IMR-90 (cell line): ENCODE data around the gene CHD6. TPM values are rescaled to one million over a fixed set of nuclear protein-coding genes. Genes with fewer than 3 reads are reported as not detected.

ENCODE experiments used
- ATAC-seq: fragments of 200-7000 bp; cut with Tn5 transposase; 2 replicates; pipeline ENCODE4 v1.9.1; 2020; ENCODE audit warnings: low read depth, mild to moderate bottlenecking, moderate library complexity
- BruUV-seq: library from RNA; stranded (reverse); fragments of 400-500 nt; replicated peaks from 2 replicates; lab custom pipeline; 2021; lab: Mats Ljungman, UMichigan
- CTCF ChIA-PET: fragments of 300-600 bp; formaldehyde crosslinking; extraction: SDS; loops from one replicate; lab custom pipeline; 2021; ENCODE audit warnings: antibody characterized with exemption; lab: Yijun Ruan, JAX
- POLR2A ChIA-PET: fragments of 300-600 bp; sonication (Branson Sonifier 250); formaldehyde crosslinking; loops from one replicate; lab custom pipeline; 2022; ENCODE audit warnings: antibody characterized with exemption; ENCODE audit not compliant: unreplicated experiment; lab: Charles Lee
- DNase-seq: peaks from one replicate; pipeline ENCODE4 v3.0.0; 2013
- H2AFZ ChIP-seq: replicated peaks from 2 replicates; pipeline ENCODE3; 2013; ENCODE audit warnings: low read length, mild to moderate bottlenecking; ENCODE audit not compliant: poor library complexity
- H2AK5ac ChIP-seq: 2 replicates; pipeline ENCODE4 v1.6.1; 2013; ENCODE audit warnings: low read depth, low read length, inconsistent platforms
- H2AK9ac ChIP-seq: replicated peaks from 2 replicates; pipeline ENCODE3; 2013; ENCODE audit warnings: mild to moderate bottlenecking, low read depth, low read length, moderate library complexity; ENCODE audit not compliant: poor library complexity
- H2BK120ac ChIP-seq: 2 replicates; pipeline ENCODE4 v1.6.1; 2013; ENCODE audit warnings: low read depth, low read length, inconsistent platforms
- H2BK15ac ChIP-seq: 3 replicates; pipeline ENCODE4 v1.6.1; 2013; ENCODE audit warnings: low read depth, low read length, inconsistent platforms
- H2BK20ac ChIP-seq: 2 replicates; pipeline ENCODE4 v1.6.1; 2013; ENCODE audit warnings: low read depth, mild to moderate bottlenecking, inconsistent platforms, low read length, moderate library complexity
- H2BK5ac ChIP-seq: 2 replicates; pipeline ENCODE4 v1.6.1; 2013; ENCODE audit warnings: mild to moderate bottlenecking, low read depth, low read length, inconsistent platforms; ENCODE audit not compliant: poor library complexity, severe bottlenecking
- H3K14ac ChIP-seq: replicated peaks from 2 replicates; pipeline ENCODE4 v1.6.1; 2013; ENCODE audit warnings: low read depth, low read length, inconsistent platforms
- H3K18ac ChIP-seq: 2 replicates; pipeline ENCODE4 v1.6.1; 2013; ENCODE audit warnings: low read depth, low read length, control low read depth
- H3K23ac ChIP-seq: 2 replicates; pipeline ENCODE4 v1.6.1; 2013; ENCODE audit warnings: low read depth, low read length, inconsistent platforms
- H3K27ac ChIP-seq: 2 replicates; pipeline ENCODE4 v1.5.1; 2013; ENCODE audit warnings: mild to moderate bottlenecking, control low read depth, low read length; ENCODE audit not compliant: insufficient read depth
- H3K27me3 ChIP-seq: 2 replicates; pipeline ENCODE4 v1.6.1; 2013; ENCODE audit warnings: low read length; ENCODE audit not compliant: control insufficient read depth, insufficient read depth
- H3K36me3 ChIP-seq: 2 replicates; pipeline ENCODE4 v1.6.1; 2013; ENCODE audit warnings: low read length, mixed read lengths; ENCODE audit not compliant: control insufficient read depth, insufficient read depth
- H3K4ac ChIP-seq: 2 replicates; pipeline ENCODE4 v1.6.1; 2013; ENCODE audit warnings: low read depth, low read length, inconsistent platforms
- H3K4me1 ChIP-seq: 2 replicates; pipeline ENCODE4 v1.6.1; 2013; ENCODE audit warnings: low read length, mixed read lengths; ENCODE audit not compliant: control insufficient read depth, insufficient read depth
- H3K4me2 ChIP-seq: 2 replicates; pipeline ENCODE4 v1.6.1; 2013; ENCODE audit warnings: low read depth, mild to moderate bottlenecking, control low read depth, low read length, moderate library complexity
- H3K4me3 ChIP-seq: 2 replicates; pipeline ENCODE4 v1.5.1; 2013; ENCODE audit warnings: low read depth, mild to moderate bottlenecking, control low read depth, low read length, moderate library complexity; ENCODE audit not compliant: insufficient read depth
- H3K56ac ChIP-seq: 2 replicates; pipeline ENCODE4 v1.6.1; 2013; ENCODE audit warnings: low read length, inconsistent platforms; ENCODE audit not compliant: insufficient read depth; ENCODE audit errors: extremely low read depth
- H3K79me1 ChIP-seq, 2 experiments: 2 replicates each; pipeline ENCODE4 v1.6.1; 2013; ENCODE audit warnings: low read length in 2 of 2, inconsistent platforms in 1 of 2, low read depth in 1 of 2
- H3K9ac ChIP-seq: 2 replicates; pipeline ENCODE4 v1.6.1; 2013; ENCODE audit warnings: low read depth, low read length, control low read depth
- H3K9me1 ChIP-seq: 2 replicates; pipeline ENCODE4 v1.6.1; 2013; ENCODE audit warnings: low read length, inconsistent platforms; ENCODE audit not compliant: insufficient read depth
- H3K9me3 ChIP-seq: 2 replicates; pipeline ENCODE4 v1.6.1; 2013; ENCODE audit warnings: low read length; ENCODE audit not compliant: control insufficient read depth, insufficient read depth
- H4K20me1 ChIP-seq: 2 replicates; pipeline ENCODE4 v1.6.1; 2013; ENCODE audit warnings: low read length, inconsistent platforms; ENCODE audit not compliant: insufficient read depth
- H4K5ac ChIP-seq: 2 replicates; pipeline ENCODE4 v1.6.1; 2013; ENCODE audit warnings: mild to moderate bottlenecking, low read depth, low read length, control low read depth
- H4K8ac ChIP-seq, 2 experiments: 2 replicates each; pipeline ENCODE4 v1.6.1; 2013; ENCODE audit warnings: low read depth in 2 of 2, low read length in 2 of 2, control low read depth in 1 of 2, inconsistent platforms in 1 of 2
- H4K91ac ChIP-seq: 2 replicates; pipeline ENCODE4 v1.6.1; 2013; ENCODE audit warnings: low read depth, low read length, inconsistent platforms; ENCODE audit not compliant: insufficient read depth
- BHLHE40 ChIP-seq: fragments of 150-350 bp; IDR thresholded peaks from 2 replicates; pipeline ENCODE4 v1.6.1; 2016; ENCODE audit warnings: mild to moderate bottlenecking, low read depth, low read length
- FOS ChIP-seq: fragments of 150-350 bp; IDR thresholded peaks from 2 replicates; pipeline ENCODE4 v1.6.1; 2016; ENCODE audit warnings: low read depth, low read length
- MAZ ChIP-seq: IDR thresholded peaks from 2 replicates; pipeline ENCODE4 v1.6.1; 2012; ENCODE audit warnings: low read depth, mild to moderate bottlenecking, low read length, improper control_type of control experiment, moderate library complexity, borderline replicate concordance
- SMC3 ChIP-seq: fragments of 150-350 bp; IDR thresholded peaks from 2 replicates; pipeline ENCODE4 v1.6.1; 2016; ENCODE audit warnings: low read depth, mild to moderate bottlenecking, antibody characterized with exemption, low read length, moderate library complexity
- WGBS, 2 experiments: methylation state at CpG; one replicate each; pipeline versions ENCODE4 v1.1.5 to v1.1.7; 2013; ENCODE audit warnings: missing lambda C conversion rate in 2 of 2; ENCODE audit not compliant: insufficient read length in 1 of 2; ENCODE audit errors: extremely low coverage in 2 of 2; 5-methylcytosine and 5-hydroxymethylcytosine counted together
- dilution Hi-C: fragments of 300-500 bp; cut with HindIII; formaldehyde crosslinking; loops from one replicate; pipeline ENCODE4 v1.14.3; 2018; ENCODE audit warnings: low sequenced_read_pairs; ENCODE audit not compliant: unreplicated experiment
- in situ Hi-C: fragments of 300-500 bp; cut with MboI; formaldehyde crosslinking; loops from 3 replicates; pipeline ENCODE4 v1.14.3; 2019; ENCODE audit warnings: low sequenced_read_pairs, inconsistent platforms, mixed read lengths
- intact Hi-C: fragments of 100-400 bp; cut with micrococcal nuclease; formaldehyde crosslinking; loops from 2 replicates; pipeline ENCODE4 v1.10.0; 2022
- polyA plus RNA-seq, 3 experiments: library from polyadenylated mRNA; depleted of rRNA; stranded (reverse); fragments of >200 nt; gene quantifications; 2 replicates each; pipeline ENCODE4 v1.2.3, GENCODE V29; 2012; ENCODE audit warnings: low replicate concordance in 1 of 3
- total RNA-seq: library from RNA; depleted of rRNA; stranded (reverse); fragments of >200 nt; gene quantifications from 2 replicates; pipeline ENCODE4 v1.2.3, GENCODE V29; 2012

The CHD6 gene
- total and polyA plus RNA-seq, 2 of the 4 experiments (the other 2 are of a cell fraction) = 8.8 to 26.7 TPM

GRCh38 chr20:41650231-41650948, 32.2 kb upstream of the CHD6 start:
- Histone ChIP-seq H3K9me3 (no peaks in the 10 kb centered on the region), H4K91ac (no peak overlapping the region), H2BK120ac (no peak overlapping the region), H2BK20ac (no peak overlapping the region), H3K4ac (no peak overlapping the region), H3K4me2 (no peak overlapping the region), H3K4me1 (no peaks in the 10 kb centered on the region), H3K18ac (no peak overlapping the region), H3K4me3 (no peak overlapping the region), H3K79me1 (no peaks in the 10 kb centered on the region), H4K5ac (no peak overlapping the region), H4K20me1 (no peaks in the 10 kb centered on the region), H3K36me3 (no peaks in the 10 kb centered on the region), H4K8ac (no peak overlapping the region), H3K27ac (no peak overlapping the region), H3K9ac (no peak overlapping the region), H2AK9ac (no peak overlapping the region), H3K23ac (no peak overlapping the region), H3K9me1 (no peaks in the 10 kb centered on the region), H3K14ac (no peak overlapping the region), H2AK5ac (no peak overlapping the region), H3K27me3 (peaks cover 18% of the 10 kb centered on the region), H2BK5ac (no peak overlapping the region), H3K56ac (no peak overlapping the region), H2BK15ac (no peak overlapping the region), H2AFZ (no peak overlapping the region)
- ATAC-seq (no peak), DNase-seq (no peak)
- intact Hi-C loops = no loop called here
- POLR2A ChIA-PET = no interaction called here
- WGBS, 2 experiments = 43% methylated on average over 1 of the region's 1 CpG; no CpG with 5 or more reads in 1 of the 2 experiments
- CTCF ChIA-PET = no interaction called here
- dilution Hi-C loops = no loop called here
- TF ChIP-seq SMC3 (no peak), BHLHE40 (no peak), FOS (no peak), MAZ (no peak)
- BruUV-seq = no TSS peak
- in situ Hi-C loops = no loop called here
